Fibroblast of pulmonary artery (primary cell): ENCODE results near the gene LRRC58.
A peak's percentile ranks its signal among the peaks of the same experiment; 100 is the strongest.

ENCODE experiments used
- DNase-seq: peaks from one replicate; pipeline ENCODE4 v3.0.0-alpha.2; 2010; ENCODE audit warnings: low read depth
- H3K4me3 ChIP-seq: replicated peaks from 2 replicates; pipeline ENCODE4 v1.5.1; 2011; ENCODE audit warnings: low read depth, mild to moderate bottlenecking, control low read depth, low read length, moderate library complexity
- CTCF ChIP-seq: IDR thresholded peaks from 2 replicates; pipeline ENCODE4 v1.5.1; 2011; ENCODE audit warnings: mild to moderate bottlenecking, control low read depth, low read length, inconsistent platforms; ENCODE audit errors: missing control alignments

Gene LRRC58

GRCh38 chr3:120284747-120285507, 64.2 kb downstream of the LRRC58 start, which contains the start of gene GPR156:
Gene GPR156, minus strand, starts transcription at chr3:120285222. Its CDS starts 41,124 bp downstream, at chr3:120244098.
- peak within 1 kb of the TSS; percentile 61 for H3K4me3 ChIP-seq
- DNase-seq: peak; percentile 20

DNA sequence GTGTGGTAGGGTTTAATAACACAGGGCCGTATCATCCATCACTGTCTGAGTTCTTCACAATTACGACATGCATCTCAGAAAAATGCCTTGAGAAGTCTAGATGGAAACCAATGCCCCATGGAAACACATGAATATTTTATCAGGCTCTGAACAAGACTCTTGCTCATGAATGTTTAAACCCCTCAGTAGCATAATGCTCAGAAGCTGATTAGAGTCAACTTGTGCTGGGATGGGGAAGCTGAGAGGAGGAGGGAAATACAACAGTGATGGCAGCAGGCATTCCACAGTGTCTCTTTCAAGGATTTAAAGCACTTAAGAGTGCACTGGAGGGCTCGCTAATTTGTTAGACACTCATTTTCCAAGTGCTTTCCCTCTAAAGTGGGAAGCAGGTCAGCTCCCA, 67.9 kb downstream of the LRRC58 start:
- no peak for TF ChIP-seq CTCF
- DNase-seq: no peak
- no peak overlapping the region for H3K4me3 ChIP-seq

More at GRCh38 chr3:120284747-120285507, 64.2 kb downstream of the LRRC58 start, which contains the start of gene GPR156:
- TF ChIP-seq CTCF: no peak

DNA sequence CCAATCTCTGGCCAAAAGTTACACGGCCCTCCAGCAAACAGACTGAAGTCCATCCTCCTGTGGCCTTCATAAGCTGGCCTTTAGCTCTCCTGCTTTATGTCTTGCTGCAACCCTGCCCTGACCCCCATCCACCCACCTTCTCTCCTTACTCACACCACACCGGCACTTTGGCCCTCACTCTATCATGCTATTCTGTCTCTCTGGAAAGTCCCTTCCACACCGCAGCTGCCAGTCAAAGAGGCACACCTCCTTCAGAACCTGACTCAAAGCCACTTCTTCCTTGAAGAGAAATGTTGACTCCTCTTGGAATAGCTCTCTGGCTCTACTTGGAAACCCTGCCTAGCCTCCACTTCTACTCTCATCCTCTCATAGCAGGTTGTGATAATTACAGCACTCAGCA, 68.6 kb downstream of the LRRC58 start:
- no peak for TF ChIP-seq CTCF
- DNase-seq: no peak
- H3K4me3 ChIP-seq: no peak overlapping the region

DNA sequence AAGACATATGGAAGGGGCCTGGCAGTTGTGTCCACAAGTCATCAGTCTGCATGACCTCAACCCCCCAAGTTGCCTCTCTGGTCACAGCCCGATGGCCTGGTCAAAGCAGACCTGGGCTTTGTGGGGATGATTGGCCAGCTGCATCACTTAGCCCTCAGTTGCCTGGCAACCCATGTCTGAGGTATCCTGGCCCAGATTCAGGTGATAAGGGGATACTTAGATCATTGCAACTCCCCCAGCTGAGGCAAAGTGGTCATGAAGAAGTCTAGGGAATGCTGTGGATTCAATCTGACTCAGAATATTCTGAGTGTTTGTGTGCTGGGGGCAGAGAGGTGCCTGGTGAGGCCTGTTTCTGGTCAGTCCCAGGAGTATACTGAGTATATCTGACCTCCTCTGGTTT, 69.1 kb downstream of the LRRC58 start:
- no peak overlapping the region for H3K4me3 ChIP-seq
- TF ChIP-seq CTCF: no peak
- no peak for DNase-seq

- TF ChIP-seq CTCF: no peak
- no peak for DNase-seq
- H3K4me3 ChIP-seq: no peak overlapping the region
These were observed 72.4 kb downstream of the LRRC58 start for GRCh38 chr3:120276767-120277166.

DNA sequence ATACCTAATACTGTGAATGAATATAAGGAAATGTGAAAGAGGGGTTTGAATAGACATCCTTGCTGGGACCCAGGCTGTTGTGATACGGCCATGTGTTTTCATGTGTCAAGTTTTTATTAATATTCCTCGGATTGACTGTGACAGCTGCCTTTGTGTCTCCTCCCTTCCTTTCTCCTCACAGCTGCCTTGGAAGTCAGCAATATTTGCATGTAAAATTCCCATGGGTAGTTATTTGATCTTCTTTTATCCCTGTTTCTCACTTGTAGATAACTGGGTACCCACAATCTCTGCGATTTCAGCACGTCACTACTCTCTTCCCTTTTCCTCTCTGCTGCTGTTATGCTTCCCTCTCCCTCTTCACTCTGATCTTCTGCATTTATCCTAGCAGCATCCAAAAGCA, 73.5 kb downstream of the LRRC58 start:
- H3K4me3 ChIP-seq: no peak overlapping the region
- TF ChIP-seq CTCF: no peak
- no peak for DNase-seq

GRCh38 chr3:120274739-120275167, 74.4 kb downstream of the LRRC58 start:
- no peak for TF ChIP-seq CTCF
- DNase-seq: peak; percentile 26

More at GRCh38 chr3:120274739-120275167, 74.4 kb downstream of the LRRC58 start:
- H3K4me3 ChIP-seq: no peak overlapping the region
